GM12878 (cell line): ENCODE data around the gene SLC24A3. TPM values are rescaled to one million over a fixed set of nuclear protein-coding genes. Genes with fewer than 3 reads are reported as not detected.

Experiments
- ATAC-seq: fragments of 200-7000 bp; cut with Tn5 transposase; 3 replicates; pipeline ENCODE4 v1.9.1; 2020; ENCODE audit warnings: mild to moderate bottlenecking, moderate library complexity
- BruUV-seq: library from RNA; stranded (reverse); fragments of 400-500 nt; replicated peaks from 2 replicates; lab custom pipeline; 2021; lab: Mats Ljungman, UMichigan
- CTCF ChIA-PET: fragments of 300-600 bp; sonication (Branson Sonifier 250); formaldehyde crosslinking; extraction: SDS; loops from one replicate; lab custom pipeline; 2021; ENCODE audit warnings: inconsistent platforms; lab: Yijun Ruan, JAX
- POLR2A ChIA-PET: fragments of 350-600 bp; formaldehyde crosslinking; extraction: SDS; loops from one replicate; lab custom pipeline; 2021; ENCODE audit warnings: inconsistent platforms; lab: Charles Lee
- RAD21 ChIA-PET: fragments of 300-600 bp; sonication (Branson Sonifier 250); formaldehyde crosslinking; loops from one replicate; lab custom pipeline; 2023; ENCODE audit warnings: antibody characterized with exemption; ENCODE audit not compliant: unreplicated experiment; lab: Charles Lee
- SMC1A ChIA-PET: fragments of 300-600 bp; sonication (Branson Sonifier 250); formaldehyde crosslinking; loops from one replicate; lab custom pipeline; 2023; ENCODE audit not compliant: unreplicated experiment, uncharacterized antibody; lab: Charles Lee
- DNase-seq: peaks from one replicate; pipeline ENCODE4 v3.0.0-alpha.2; 2011; ENCODE audit warnings: low read depth, low spot score
- FAIRE-seq: peaks from 3 replicates; lab custom pipeline; 2011; peaks lifted over from hg19 to GRCh38; lab: Jason Lieb, UNC
- H2AFZ ChIP-seq: 2 replicates; pipeline ENCODE4 v1.6.0; 2011; ENCODE audit warnings: low read depth, low read length, control low read depth; ENCODE audit not compliant: control insufficient read depth
- H3K27ac ChIP-seq: 2 replicates; pipeline ENCODE4 v1.5.1; 2011; ENCODE audit warnings: control low read depth; ENCODE audit not compliant: control insufficient read depth, insufficient read depth
- H3K27me3 ChIP-seq, 2 experiments: replicated peaks in 1 of 2; 2 replicates each; pipeline versions ENCODE4 v1.6.0 to v1.6.1; 2011; ENCODE audit warnings: low read length in 1 of 2; ENCODE audit not compliant: control insufficient read depth in 2 of 2, insufficient read depth in 2 of 2
- H3K36me3 ChIP-seq, 2 experiments: 2 replicates each; pipeline ENCODE4 v1.5.1; 2011; ENCODE audit warnings: low read length in 1 of 2; ENCODE audit not compliant: control insufficient read depth in 2 of 2, insufficient read depth in 2 of 2
- H3K4me1 ChIP-seq: 2 replicates; pipeline ENCODE4 v1.6.1; 2011; ENCODE audit warnings: mild to moderate bottlenecking, low read length, moderate library complexity, mixed read lengths; ENCODE audit not compliant: control insufficient read depth, insufficient read depth
- H3K4me2 ChIP-seq: 2 replicates; pipeline ENCODE4 v1.6.0; 2011; ENCODE audit warnings: control low read depth; ENCODE audit not compliant: control insufficient read depth, insufficient read depth
- H3K4me3 ChIP-seq: fragments of 200-600 bp; sonication (generic); 2 replicates; pipeline ENCODE4 v1.5.1; 2016
- H3K79me2 ChIP-seq: 2 replicates; pipeline ENCODE4 v1.6.0; 2011; ENCODE audit warnings: low read length; ENCODE audit not compliant: control insufficient read depth, insufficient read depth
- H3K9ac ChIP-seq: 2 replicates; pipeline ENCODE4 v1.8.0; 2011; ENCODE audit warnings: low read length, control low read depth, mixed read lengths; ENCODE audit not compliant: control insufficient read depth, insufficient read depth
- H3K9me3 ChIP-seq: replicated peaks from 3 replicates; pipeline ENCODE4 v1.5.1; 2011; ENCODE audit warnings: mild to moderate bottlenecking, low read length; ENCODE audit not compliant: control insufficient read depth, insufficient read depth
- H4K20me1 ChIP-seq: 2 replicates; pipeline ENCODE4 v1.6.0; 2011; ENCODE audit not compliant: control insufficient read depth, insufficient read depth
- BCL11A ChIP-seq: IDR thresholded peaks from 2 replicates; pipeline ENCODE4 v1.6.1; 2011; ENCODE audit warnings: low read depth, low read length
- FOXM1 ChIP-seq: IDR thresholded peaks from 2 replicates; pipeline ENCODE4 v1.6.1; 2012; ENCODE audit warnings: low read depth, mild to moderate bottlenecking, inconsistent platforms, low read length, moderate library complexity
- LARP7 ChIP-seq: fragments of 450-650 bp; IDR thresholded peaks from 2 replicates; pipeline ENCODE4 v1.6.1; 2017; ENCODE audit warnings: mild to moderate bottlenecking
- MTA3 ChIP-seq: IDR thresholded peaks from 2 replicates; pipeline ENCODE4 v1.6.1; 2012; ENCODE audit warnings: low read length, inconsistent platforms, borderline replicate concordance
- RCOR1 ChIP-seq: conservative IDR thresholded peaks from 2 replicates; pipeline ENCODE4 v1.6.1; 2012; ENCODE audit warnings: low read depth, low read length, improper control_type of control experiment
- SMARCA5 ChIP-seq: fragments of 450-650 bp; IDR thresholded peaks from 2 replicates; pipeline ENCODE4 v1.6.1; 2017; ENCODE audit warnings: mild to moderate bottlenecking
- TCF12 ChIP-seq: IDR thresholded peaks from 2 replicates; pipeline ENCODE4 v1.6.1; 2011; ENCODE audit warnings: low read depth, mild to moderate bottlenecking, low read length
- WGBS: methylation state at CpG from one replicate; pipeline ENCODE4 v1.1.6; 2016; ENCODE audit warnings: low lambda C conversion rate; ENCODE audit not compliant: insufficient replicate concordance, insufficient coverage; ENCODE audit errors: missing lambda C conversion rate; 5-methylcytosine and 5-hydroxymethylcytosine counted together
- in situ Hi-C: fragments of 300-500 bp; cut with MboI; formaldehyde crosslinking; loops from 9 replicates; pipeline ENCODE4 v1.14.3; 2018; ENCODE audit warnings: mixed read lengths
- intact Hi-C: fragments of 100-400 bp; cut with micrococcal nuclease; formaldehyde crosslinking; loops from one replicate; pipeline ENCODE4 v1.14.2; 2022; ENCODE audit not compliant: unreplicated experiment
- polyA plus RNA-seq, 11 experiments: library from polyadenylated mRNA; depleted of rRNA in 4 of 11; unstranded in 6 of 11; stranded (reverse) in 5 of 11; fragments of >200 nt; fragmentation: Nextera tagmentation in 4 of 11; fragmentation: Illumina TruSeq in 1 of 11; extraction: Ambion mirVana in 4 of 11; extraction: Trizol in 1 of 11; gene quantifications; 1 replicate in 1 of 11; 2 replicates in 10 of 11; pipeline versions ENCODE4 v1.2.1 to v1.2.3, GENCODE V29; 2011 to 2016; ENCODE audit warnings: inconsistent platforms in 2 of 11, missing spikeins in 2 of 11, low read depth in 1 of 11
- total RNA-seq, 4 experiments: library from RNA; depleted of rRNA in 3 of 4; stranded (reverse); fragments of >200 nt in 3 of 4; fragmentation: Illumina TruSeq in 1 of 4; extraction: Trizol in 1 of 4; gene quantifications; 2 replicates each; pipeline versions ENCODE4 v1.2.1 to v1.2.3, GENCODE V29; 2013 to 2021
- TF ChIP-seq, protein P1 (sequence below): fragments of 450-650 bp; IDR thresholded peaks from 2 replicates; pipeline ENCODE4 v1.6.1; 2018; ENCODE audit warnings: borderline replicate concordance, mild to moderate bottlenecking; ENCODE audit not compliant: partially characterized antibody
- TF ChIP-seq, protein P2 (sequence below): IDR thresholded peaks from 2 replicates; pipeline ENCODE4 v1.6.1; 2011; ENCODE audit warnings: borderline replicate concordance, low read depth, mild to moderate bottlenecking, moderate library complexity, mixed read lengths, low read length; ENCODE audit not compliant: insufficient read depth; ENCODE audit errors: extremely low read length

SLC24A3 gene
- total and polyA plus RNA-seq, 10 of the 15 experiments (the other 5 are each of a cell fraction or from before 2014, with no cell fraction given): 0.04 TPM; not detected in 9

DNA sequence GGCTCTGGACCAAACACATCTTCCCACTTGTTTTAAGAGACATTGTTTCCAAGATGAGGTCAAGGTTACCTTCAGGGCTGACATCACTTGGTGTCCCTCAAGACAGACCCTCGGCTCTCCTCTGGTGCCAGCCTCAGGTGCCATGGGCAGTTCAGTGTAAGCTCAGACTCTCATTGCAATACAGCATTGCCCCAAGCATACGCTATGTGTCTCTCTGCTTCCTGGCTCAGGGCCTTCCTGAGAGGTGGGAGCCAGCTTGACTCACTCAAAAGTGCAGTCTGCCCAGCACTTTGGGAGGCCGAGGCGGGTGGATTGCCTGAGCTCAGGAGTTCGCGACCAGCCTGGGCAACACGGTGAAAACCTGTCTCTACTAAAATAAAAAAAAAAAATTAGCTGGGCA, 51.7 kb downstream of the SLC24A3 start:
- H2AFZ ChIP-seq: no peak overlapping the region
- intact Hi-C loops: no loop called here
- no peak overlapping the region for H3K27ac ChIP-seq
- DNase-seq: no peak
- SMC1A ChIA-PET: no interaction called here
- WGBS: 78% methylated on average over 7 of the region's 7 CpGs
- no peaks in the 10 kb centered on the region for H3K9me3 ChIP-seq
- H3K4me3 ChIP-seq: no peak overlapping the region
- H3K27me3 ChIP-seq: no peaks in the 10 kb centered on the region
- no peaks in the 10 kb centered on the region for H3K36me3 ChIP-seq
- H4K20me1 ChIP-seq: no peaks in the 10 kb centered on the region
- no TSS peak for BruUV-seq
- RAD21 ChIA-PET: no interaction called here
- H3K4me1 ChIP-seq: peaks cover 13% of the 10 kb centered on the region
- H3K9ac ChIP-seq: no peak overlapping the region
- no peak for FAIRE-seq
- in situ Hi-C loops: no loop called here
- CTCF ChIA-PET: no interaction called here
- no peak overlapping the region for H3K4me2 ChIP-seq
- H3K79me2 ChIP-seq: no peaks in the 10 kb centered on the region
- ATAC-seq: no peak
- TF ChIP-seq SMARCA5 (no peak), RCOR1 (no peak), TCF12 (no peak), MTA3 (no peak), BCL11A (no peak), LARP7 (no peak), FOXM1 (no peak)
- TF ChIP-seq, protein P1, sequence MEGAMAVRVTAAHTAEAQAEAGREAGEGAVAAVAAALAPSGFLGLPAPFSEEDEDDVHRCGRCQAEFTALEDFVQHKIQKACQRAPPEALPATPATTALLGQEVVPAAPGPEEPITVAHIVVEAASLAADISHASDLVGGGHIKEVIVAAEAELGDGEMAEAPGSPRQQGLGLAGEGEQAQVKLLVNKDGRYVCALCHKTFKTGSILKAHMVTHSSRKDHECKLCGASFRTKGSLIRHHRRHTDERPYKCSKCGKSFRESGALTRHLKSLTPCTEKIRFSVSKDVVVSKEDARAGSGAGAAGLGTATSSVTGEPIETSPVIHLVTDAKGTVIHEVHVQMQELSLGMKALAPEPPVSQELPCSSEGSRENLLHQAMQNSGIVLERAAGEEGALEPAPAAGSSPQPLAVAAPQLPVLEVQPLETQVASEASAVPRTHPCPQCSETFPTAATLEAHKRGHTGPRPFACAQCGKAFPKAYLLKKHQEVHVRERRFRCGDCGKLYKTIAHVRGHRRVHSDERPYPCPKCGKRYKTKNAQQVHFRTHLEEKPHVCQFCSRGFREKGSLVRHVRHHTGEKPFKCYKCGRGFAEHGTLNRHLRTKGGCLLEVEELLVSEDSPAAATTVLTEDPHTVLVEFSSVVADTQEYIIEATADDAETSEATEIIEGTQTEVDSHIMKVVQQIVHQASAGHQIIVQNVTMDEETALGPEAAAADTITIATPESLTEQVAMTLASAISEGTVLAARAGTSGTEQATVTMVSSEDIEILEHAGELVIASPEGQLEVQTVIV: no peak
- TF ChIP-seq, protein P2, sequence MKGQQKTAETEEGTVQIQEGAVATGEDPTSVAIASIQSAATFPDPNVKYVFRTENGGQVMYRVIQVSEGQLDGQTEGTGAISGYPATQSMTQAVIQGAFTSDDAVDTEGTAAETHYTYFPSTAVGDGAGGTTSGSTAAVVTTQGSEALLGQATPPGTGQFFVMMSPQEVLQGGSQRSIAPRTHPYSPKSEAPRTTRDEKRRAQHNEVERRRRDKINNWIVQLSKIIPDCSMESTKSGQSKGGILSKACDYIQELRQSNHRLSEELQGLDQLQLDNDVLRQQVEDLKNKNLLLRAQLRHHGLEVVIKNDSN: no peak
- POLR2A ChIA-PET: no interaction called here
